A673 (cell line): ENCODE data around the gene EIF4E2.

Source experiments
- EZH2 ChIP-seq: fragments of 200-600 bp; sonication (generic); IDR thresholded peaks from 2 replicates; pipeline ENCODE4 v1.6.1; 2017; ENCODE audit warnings: borderline replicate concordance, low read depth, mild to moderate bottlenecking, mixed read lengths, antibody characterized with exemption, low read length; ENCODE audit not compliant: poor library complexity, severe bottlenecking
- TF ChIP-seq, protein P1 (sequence below): fragments of 300-800, 200-600 bp; sonication (generic); conservative IDR thresholded peaks from 2 replicates; pipeline ENCODE4 v1.5.1; 2017; ENCODE audit warnings: low read depth, mild to moderate bottlenecking, antibody characterized with exemption, low read length, moderate library complexity, mixed read lengths

DNA sequence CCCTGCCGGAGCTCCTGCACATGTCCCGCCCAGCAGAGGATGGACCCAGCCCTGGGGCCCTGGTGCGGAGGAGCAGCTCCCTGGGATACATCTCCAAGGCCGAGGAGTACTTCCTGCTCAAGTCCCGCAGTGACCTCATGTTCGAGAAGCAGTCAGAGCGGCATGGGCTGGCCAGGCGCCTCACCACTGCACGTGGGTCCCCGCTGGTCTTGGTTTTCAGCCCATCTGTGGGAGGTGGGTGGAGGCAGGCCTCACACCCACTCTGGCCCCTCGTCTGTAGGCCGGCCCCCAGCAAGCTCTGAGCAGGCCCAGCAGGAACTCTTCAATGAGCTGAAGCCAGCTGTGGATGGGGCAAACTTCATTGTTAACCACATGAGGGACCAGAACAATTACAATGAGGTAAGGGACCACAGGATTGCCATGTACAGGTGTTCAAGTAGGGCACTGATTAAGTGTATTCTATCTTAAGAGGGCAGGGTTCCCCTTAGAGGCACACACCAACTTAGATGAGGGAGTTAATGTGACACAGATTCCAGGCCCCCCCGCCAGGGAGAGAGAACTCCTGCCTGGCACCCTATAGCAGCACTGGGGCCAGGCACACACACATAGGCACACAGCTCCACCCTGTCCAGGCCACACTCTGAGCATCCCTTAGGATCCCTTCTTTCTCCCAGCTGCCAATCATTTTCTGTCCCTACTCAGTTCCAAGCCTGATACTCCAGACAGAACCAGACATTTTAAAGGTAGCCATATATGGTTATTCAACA is 16.4 kb upstream of the EIF4E2 start:
- TF ChIP-seq, protein P1, sequence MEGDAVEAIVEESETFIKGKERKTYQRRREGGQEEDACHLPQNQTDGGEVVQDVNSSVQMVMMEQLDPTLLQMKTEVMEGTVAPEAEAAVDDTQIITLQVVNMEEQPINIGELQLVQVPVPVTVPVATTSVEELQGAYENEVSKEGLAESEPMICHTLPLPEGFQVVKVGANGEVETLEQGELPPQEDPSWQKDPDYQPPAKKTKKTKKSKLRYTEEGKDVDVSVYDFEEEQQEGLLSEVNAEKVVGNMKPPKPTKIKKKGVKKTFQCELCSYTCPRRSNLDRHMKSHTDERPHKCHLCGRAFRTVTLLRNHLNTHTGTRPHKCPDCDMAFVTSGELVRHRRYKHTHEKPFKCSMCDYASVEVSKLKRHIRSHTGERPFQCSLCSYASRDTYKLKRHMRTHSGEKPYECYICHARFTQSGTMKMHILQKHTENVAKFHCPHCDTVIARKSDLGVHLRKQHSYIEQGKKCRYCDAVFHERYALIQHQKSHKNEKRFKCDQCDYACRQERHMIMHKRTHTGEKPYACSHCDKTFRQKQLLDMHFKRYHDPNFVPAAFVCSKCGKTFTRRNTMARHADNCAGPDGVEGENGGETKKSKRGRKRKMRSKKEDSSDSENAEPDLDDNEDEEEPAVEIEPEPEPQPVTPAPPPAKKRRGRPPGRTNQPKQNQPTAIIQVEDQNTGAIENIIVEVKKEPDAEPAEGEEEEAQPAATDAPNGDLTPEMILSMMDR, result no peak
- no peak for TF ChIP-seq EZH2
